ENCODE data around the gene PLEKHM2.

The PLEKHM2 gene

GRCh38 chr1:15676010-15676409 lies 8.1 kb upstream of the PLEKHM2 start:
- H3K36me3 ChIP-seq (ENCODE audit: control insufficient read depth, insufficient read depth, low read length) = no peaks in the 10 kb centered on the region
- H3K4me3 ChIP-seq (ENCODE audit: low read depth, low read length) = no peak overlapping the region
- no peaks in the 10 kb centered on the region for H3K27me3 ChIP-seq (ENCODE audit: control insufficient read depth, insufficient read depth, low read length)
- H3K4me1 ChIP-seq (ENCODE audit: control insufficient read depth, insufficient read depth, low read length) = peaks cover 2% of the 10 kb centered on the region; the same call in 1 of the 2 replicates
- no peak overlapping the region for H3K27ac ChIP-seq (ENCODE audit: low read depth, low read length)
- H3K9me3 ChIP-seq (ENCODE audit: control insufficient read depth, insufficient read depth, low read length) = peaks cover 5% of the 10 kb centered on the region; the same call in 1 of the 2 replicates
- H3K9ac ChIP-seq (ENCODE audit: low read depth, low read length) = no peak overlapping the region

- H3K9ac ChIP-seq (ENCODE audit: low read depth, low read length) = no peak overlapping the region
- peak overlapping the region; percentile 13 for H3K27ac ChIP-seq (ENCODE audit: low read depth, low read length)
- peaks cover 5% of the 10 kb centered on the region; the same call in 1 of the 2 replicates for H3K9me3 ChIP-seq (ENCODE audit: control insufficient read depth, insufficient read depth, low read length)
- H3K27me3 ChIP-seq (ENCODE audit: control insufficient read depth, insufficient read depth, low read length) = no peaks in the 10 kb centered on the region
- H3K4me1 ChIP-seq (ENCODE audit: control insufficient read depth, insufficient read depth, low read length) = peaks cover 5% of the 10 kb centered on the region; the same call in 1 of the 2 replicates
- H3K36me3 ChIP-seq (ENCODE audit: control insufficient read depth, insufficient read depth, low read length) = no peaks in the 10 kb centered on the region
- H3K4me3 ChIP-seq (ENCODE audit: low read depth, low read length) = no peak overlapping the region
Observed at GRCh38 chr1:15676688-15677661, 7.1 kb upstream of the PLEKHM2 start.

GRCh38 chr1:15678578-15678977 lies 5.5 kb upstream of the PLEKHM2 start:
- Histone ChIP-seq H3K27me3 (ENCODE audit: control insufficient read depth, insufficient read depth, low read length) (no peaks in the 10 kb centered on the region), H3K27ac (ENCODE audit: low read depth, low read length) (no peak overlapping the region), H3K36me3 (ENCODE audit: control insufficient read depth, insufficient read depth, low read length) (no peaks in the 10 kb centered on the region), H3K4me3 (ENCODE audit: low read depth, low read length) (no peak overlapping the region), H3K9ac (ENCODE audit: low read depth, low read length) (no peak overlapping the region), H3K9me3 (ENCODE audit: control insufficient read depth, insufficient read depth, low read length) (peaks cover 5% of the 10 kb centered on the region; the same call in 1 of the 2 replicates), H3K4me1 (ENCODE audit: control insufficient read depth, insufficient read depth, low read length) (peaks cover 5% of the 10 kb centered on the region; the same call in 1 of the 2 replicates)

- Histone ChIP-seq H3K4me1 (ENCODE audit: control insufficient read depth, insufficient read depth, low read length) (peaks cover 8% of the 10 kb centered on the region; the same call in 1 of the 2 replicates), H3K27me3 (ENCODE audit: control insufficient read depth, insufficient read depth, low read length) (no peaks in the 10 kb centered on the region), H3K9ac (ENCODE audit: low read depth, low read length) (no peak overlapping the region), H3K36me3 (ENCODE audit: control insufficient read depth, insufficient read depth, low read length) (no peaks in the 10 kb centered on the region), H3K9me3 (ENCODE audit: control insufficient read depth, insufficient read depth, low read length) (peaks cover 5% of the 10 kb centered on the region; the same call in 1 of the 2 replicates), H3K4me3 (ENCODE audit: low read depth, low read length) (no peak overlapping the region), H3K27ac (ENCODE audit: low read depth, low read length) (no peak overlapping the region)
Observed at GRCh38 chr1:15680131-15680530, 4.0 kb upstream of the PLEKHM2 start.

GRCh38 chr1:15680561-15681348 lies 3.4 kb upstream of the PLEKHM2 start:
- no peaks in the 10 kb centered on the region for H3K36me3 ChIP-seq (ENCODE audit: control insufficient read depth, insufficient read depth, low read length)
- H3K27me3 ChIP-seq (ENCODE audit: control insufficient read depth, insufficient read depth, low read length) = no peaks in the 10 kb centered on the region
- H3K9ac ChIP-seq (ENCODE audit: low read depth, low read length) = no peak overlapping the region
- H3K4me3 ChIP-seq (ENCODE audit: low read depth, low read length) = no peak overlapping the region
- peaks cover 5% of the 10 kb centered on the region; the same call in 1 of the 2 replicates for H3K9me3 ChIP-seq (ENCODE audit: control insufficient read depth, insufficient read depth, low read length)
- H3K4me1 ChIP-seq (ENCODE audit: control insufficient read depth, insufficient read depth, low read length) = peaks cover 14% of the 10 kb centered on the region
- no peak overlapping the region for H3K27ac ChIP-seq (ENCODE audit: low read depth, low read length)

- Histone ChIP-seq H3K27me3 (ENCODE audit: control insufficient read depth, insufficient read depth, low read length) (no peaks in the 10 kb centered on the region), H3K36me3 (ENCODE audit: control insufficient read depth, insufficient read depth, low read length) (no peaks in the 10 kb centered on the region), H3K9me3 (ENCODE audit: control insufficient read depth, insufficient read depth, low read length) (peaks cover 5% of the 10 kb centered on the region; the same call in 1 of the 2 replicates), H3K27ac (ENCODE audit: low read depth, low read length) (no peak overlapping the region), H3K4me1 (ENCODE audit: control insufficient read depth, insufficient read depth, low read length) (peaks cover 17% of the 10 kb centered on the region), H3K4me3 (ENCODE audit: low read depth, low read length) (no peak overlapping the region), H3K9ac (ENCODE audit: low read depth, low read length) (no peak overlapping the region)
Observed at GRCh38 chr1:15681349-15682292, 2.5 kb upstream of the PLEKHM2 start.

GRCh38 chr1:15682936-15683341 lies 1.2 kb upstream of the PLEKHM2 start:
- no peaks in the 10 kb centered on the region for H3K27me3 ChIP-seq (ENCODE audit: control insufficient read depth, insufficient read depth, low read length)
- H3K36me3 ChIP-seq (ENCODE audit: control insufficient read depth, insufficient read depth, low read length) = no peaks in the 10 kb centered on the region
- H3K4me3 ChIP-seq (ENCODE audit: low read depth, low read length) = no peak overlapping the region
- H3K9me3 ChIP-seq (ENCODE audit: control insufficient read depth, insufficient read depth, low read length) = peaks cover 2% of the 10 kb centered on the region; the same call in 1 of the 2 replicates
- no peak overlapping the region for H3K9ac ChIP-seq (ENCODE audit: low read depth, low read length)
- H3K4me1 ChIP-seq (ENCODE audit: control insufficient read depth, insufficient read depth, low read length) = peaks cover 17% of the 10 kb centered on the region
- H3K27ac ChIP-seq (ENCODE audit: low read depth, low read length) = no peak overlapping the region

- peaks cover 17% of the 10 kb centered on the region for H3K4me1 ChIP-seq (ENCODE audit: control insufficient read depth, insufficient read depth, low read length)
- H3K27me3 ChIP-seq (ENCODE audit: control insufficient read depth, insufficient read depth, low read length) = no peaks in the 10 kb centered on the region
- no peaks in the 10 kb centered on the region for H3K36me3 ChIP-seq (ENCODE audit: control insufficient read depth, insufficient read depth, low read length)
- no peaks in the 10 kb centered on the region for H3K9me3 ChIP-seq (ENCODE audit: control insufficient read depth, insufficient read depth, low read length)
- peak overlapping the region; percentile 86 for H3K4me3 ChIP-seq (ENCODE audit: low read depth, low read length)
- H3K27ac ChIP-seq (ENCODE audit: low read depth, low read length) = no peak overlapping the region
- H3K9ac ChIP-seq (ENCODE audit: low read depth, low read length) = peak overlapping the region; percentile 40; the same call in 1 of the 2 replicates
Observed at GRCh38 chr1:15683345-15684039, 628 bp upstream of the PLEKHM2 start.

- Histone ChIP-seq H3K9me3 (ENCODE audit: control insufficient read depth, insufficient read depth, low read length) (no peaks in the 10 kb centered on the region), H3K4me3 (ENCODE audit: low read depth, low read length) (peak overlapping the region; percentile 86), H3K4me1 (ENCODE audit: control insufficient read depth, insufficient read depth, low read length) (peaks cover 17% of the 10 kb centered on the region), H3K27me3 (ENCODE audit: control insufficient read depth, insufficient read depth, low read length) (no peaks in the 10 kb centered on the region), H3K27ac (ENCODE audit: low read depth, low read length) (peak overlapping the region; percentile 70), H3K9ac (ENCODE audit: low read depth, low read length) (peak overlapping the region; percentile 61), H3K36me3 (ENCODE audit: control insufficient read depth, insufficient read depth, low read length) (no peaks in the 10 kb centered on the region)
Observed at GRCh38 chr1:15684468-15685291, 560 bp downstream of the PLEKHM2 start.
